Measurements from ENCODE around the gene DONSON.

- no peak for TF ChIP-seq CTCF (conservative IDR thresholded peaks at IDR 0.05)
- peak; percentile 98 for TF ChIP-seq ZFX (IDR thresholded peaks at IDR 0.05)
Observed at GRCh38 chr21:33542640-33543504, 45.6 kb downstream of the DONSON start, which contains the start of gene SON.

Measured in C4-2B (cell line).